RWPE1 (cell line): Measurements from ENCODE around the gene LPAR3.

Experiments used
- CTCF ChIA-PET: fragments of 350-600 bp; sonication (Branson Sonifier 250); formaldehyde crosslinking; extraction: SDS; loops from one replicate; lab custom pipeline; 2021; lab: Yijun Ruan, JAX
- POLR2A ChIA-PET: fragments of 400-600 bp; formaldehyde crosslinking; extraction: SDS; loops from one replicate; lab custom pipeline; 2020; ENCODE audit warnings: antibody characterized with exemption; ENCODE audit not compliant: low non-redundant PET; lab: Yijun Ruan, JAX
- DNase-seq: peaks from one replicate; pipeline ENCODE4 v3.0.0; 2012; ENCODE audit warnings: low spot score
- H3K27ac ChIP-seq: fragments of 450-650 bp; 2 replicates; pipeline ENCODE4 v1.5.1; 2017
- CTCF ChIP-seq: fragments of 450-650 bp; conservative IDR thresholded peaks from 2 replicates; pipeline ENCODE4 v1.5.1; 2017; ENCODE audit warnings: low read depth, mild to moderate bottlenecking

Gene LPAR3

GRCh38 chr1:84876353-84876752, 16.7 kb downstream of the LPAR3 start:
- H3K27ac ChIP-seq = no peak overlapping the region
- CTCF ChIA-PET = no interaction called here
- POLR2A ChIA-PET = no interaction called here
- TF ChIP-seq CTCF = no peak
- DNase-seq = no peak

GRCh38 chr1:84873366-84873765, 19.6 kb downstream of the LPAR3 start:
- ChIA-PET POLR2A (no interaction called here), CTCF (interaction anchor here (0.6 kb wide), 1 partner anchor 424 kb away, joined by 3 read pairs; no protein-coding TSS in a partner anchor)
- no peak for DNase-seq
- no peak for TF ChIP-seq CTCF
- no peak overlapping the region for H3K27ac ChIP-seq

DNA sequence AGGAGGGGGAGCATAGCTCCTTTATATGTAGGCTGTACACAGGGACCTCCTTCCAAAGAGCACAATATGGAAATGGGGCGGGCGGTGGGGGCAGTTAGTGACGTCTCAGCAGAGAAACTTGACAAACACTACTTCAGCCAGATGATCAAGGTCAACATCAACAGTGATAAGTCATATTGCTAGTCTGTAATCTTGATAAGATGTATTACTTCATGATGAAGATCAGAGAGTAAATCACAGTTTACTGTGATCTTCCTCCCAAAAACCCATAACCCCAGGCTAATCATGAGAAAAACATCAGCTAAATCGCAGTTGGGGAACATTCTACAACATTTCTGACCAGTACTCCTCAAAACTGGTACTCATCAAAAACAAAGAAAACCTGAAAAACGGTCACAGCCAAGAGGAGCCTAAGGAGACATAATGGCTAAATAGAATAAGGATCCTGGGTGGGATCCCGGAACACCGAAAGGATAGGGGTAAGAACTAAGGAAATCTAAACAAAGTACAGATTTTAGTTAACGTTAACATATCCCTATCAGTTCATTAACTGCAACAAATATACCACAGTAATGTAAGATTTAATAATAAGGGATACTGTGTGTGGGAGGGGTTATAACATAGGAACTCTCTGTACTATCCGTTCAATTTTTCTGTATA, 20.2 kb downstream of the LPAR3 start:
- no peak for DNase-seq
- ChIA-PET CTCF (interaction anchor here (0.6 kb wide), 1 partner anchor 424 kb away, joined by 3 read pairs; no protein-coding TSS in a partner anchor), POLR2A (no interaction called here)
- TF ChIP-seq CTCF = no peak
- no peak overlapping the region for H3K27ac ChIP-seq

- ChIA-PET CTCF (interaction anchor here (0.6 kb wide), 1 partner anchor 65 kb away, joined by 3 read pairs; no protein-coding TSS in a partner anchor), POLR2A (no interaction called here)
- no peak for DNase-seq
- no peak overlapping the region for H3K27ac ChIP-seq
- no peak for TF ChIP-seq CTCF
Measured at GRCh38 chr1:84871181-84871580, 21.8 kb downstream of the LPAR3 start.

DNA sequence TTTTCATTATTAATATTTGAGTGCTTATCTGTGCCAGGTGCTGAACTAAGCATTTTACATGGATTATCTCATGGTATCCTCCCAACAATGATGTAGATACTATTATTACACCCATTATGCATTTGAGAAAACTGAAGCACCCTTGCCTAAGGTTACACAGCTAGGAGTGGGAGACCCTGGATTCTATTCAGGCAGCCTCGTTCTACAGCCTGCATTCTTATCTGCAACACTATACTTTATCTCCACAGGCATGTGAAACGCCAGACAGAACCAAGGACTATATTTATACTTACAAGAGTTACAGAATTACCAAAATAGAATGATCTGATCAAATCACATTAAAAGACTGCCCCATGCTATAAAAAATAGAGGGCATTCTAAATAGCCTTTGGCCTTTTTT, 22.4 kb downstream of the LPAR3 start:
- H3K27ac ChIP-seq = no peak overlapping the region
- POLR2A ChIA-PET = no interaction called here
- CTCF ChIA-PET = interaction anchor here (0.6 kb wide), 1 partner anchor 64 kb away, joined by 3 read pairs; no protein-coding TSS in a partner anchor
- DNase-seq = no peak
- TF ChIP-seq CTCF = no peak

GRCh38 chr1:84869720-84870119, 23.3 kb downstream of the LPAR3 start:
- CTCF ChIA-PET = interaction anchor here (0.6 kb wide), 1 partner anchor 390 kb away, joined by 4 read pairs; no protein-coding TSS in a partner anchor
- no peak overlapping the region for H3K27ac ChIP-seq
- POLR2A ChIA-PET = no interaction called here
- TF ChIP-seq CTCF = no peak
- DNase-seq = no peak
